A673 (cell line): Measurements from ENCODE around the gene DUSP8.
"Not testable (repeated sequence)": the region's sequence is repeated elsewhere in the genome, so short reads cannot be mapped to it uniquely, and the experiment has no call there.

Experiments used
- CTCF ChIP-seq: fragments of 300-800, 200-600 bp; sonication (generic); conservative IDR thresholded peaks from 2 replicates; pipeline ENCODE4 v1.5.1; 2017; ENCODE audit warnings: low read depth, mild to moderate bottlenecking, antibody characterized with exemption, low read length, moderate library complexity, mixed read lengths
- EZH2 ChIP-seq: fragments of 200-600 bp; sonication (generic); IDR thresholded peaks from 2 replicates; pipeline ENCODE4 v1.6.1; 2017; ENCODE audit warnings: borderline replicate concordance, low read depth, mild to moderate bottlenecking, mixed read lengths, antibody characterized with exemption, low read length; ENCODE audit not compliant: poor library complexity, severe bottlenecking

DNA sequence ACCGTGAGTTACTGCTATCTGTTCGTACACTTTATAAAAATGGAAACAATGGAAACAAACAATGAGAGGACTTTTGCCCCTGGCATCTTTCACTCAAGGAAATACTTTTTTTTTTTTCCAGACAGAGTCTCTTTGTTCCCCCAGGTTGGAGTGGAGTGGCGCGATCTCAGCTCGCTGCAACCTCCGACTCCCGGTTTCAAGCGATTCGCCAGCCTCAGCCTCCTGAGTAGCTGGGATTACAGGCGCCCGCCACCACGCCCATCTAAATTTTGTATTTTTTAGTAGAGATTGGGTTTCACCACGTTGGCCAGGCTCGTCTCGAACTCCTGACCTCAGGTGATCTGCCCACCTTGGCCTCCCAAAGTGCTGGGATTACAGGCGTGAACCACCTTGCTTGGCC lies 3.7 kb upstream of the DUSP8 start:
- not testable (repeated sequence) for TF ChIP-seq CTCF, EZH2
